ENCODE measurements around the gene FAM78A.

- no peak for TF ChIP-seq CTCF (IDR thresholded peaks at IDR 0.05; ENCODE audit: low read depth, low read length)
- no peak for TF ChIP-seq POLR2A (IDR thresholded peaks at IDR 0.05; ENCODE audit: extremely low read depth, insufficient read length)
Measured at GRCh38 chr9:131260751-131261452, 15.4 kb downstream of the FAM78A start.

Data from NB4 (cell line).